ENCODE results near the gene GRHL1.

GRCh38 chr2:9970200-9971044 is 18.9 kb downstream of the GRHL1 start:
- no peak for TF ChIP-seq CTCF (conservative IDR thresholded peaks at IDR 0.05; ENCODE audit: low read depth in 2 of 2)
- no peak for TF ChIP-seq POLR2AphosphoS5 (IDR thresholded peaks at IDR 0.05; ENCODE audit: low read depth)
- TF ChIP-seq EZH2 (IDR thresholded peaks at IDR 0.05; ENCODE audit: low read depth, unreplicated experiment), result no peak
- TF ChIP-seq NANOG (IDR thresholded peaks at IDR 0.05; ENCODE audit: borderline replicate concordance), result no peak
- TF ChIP-seq CREB1 (CRISPR knock-in tag; IDR thresholded peaks at IDR 0.05; ENCODE audit: low read depth), result no peak
- no peak for TF ChIP-seq EZH2phosphoT487 (IDR thresholded peaks at IDR 0.05; ENCODE audit: unreplicated experiment)
- no peak for TF ChIP-seq JUNB (IDR thresholded peaks at IDR 0.05; ENCODE audit: unreplicated experiment)
